ENCODE results near the gene MPZL3.

MPZL3 gene

GRCh38 chr11:118265954-118266353 lies 13.8 kb upstream of the MPZL3 start:
- Histone ChIP-seq H4K8ac (ENCODE audit: low read length) (no peak overlapping the region), H2BK12ac (ENCODE audit: low read length in 2 of 2) (no peak overlapping the region), H3K9ac (ENCODE audit: low read length) (no peak overlapping the region)

GRCh38 chr11:118264569-118265465 lies 12.7 kb upstream of the MPZL3 start:
- Histone ChIP-seq H4K8ac (ENCODE audit: low read length) (no peak overlapping the region), H3K9ac (ENCODE audit: low read length) (no peak overlapping the region), H4K91ac (ENCODE audit: low read length) (no peak overlapping the region), H3K4me2 (ENCODE audit: low read length, poor library complexity, severe bottlenecking) (no peak overlapping the region), H2AK5ac (ENCODE audit: low read length, severe bottlenecking) (no peak overlapping the region), H3K79me1 (replicated peaks; ENCODE audit: low read length, poor library complexity, severe bottlenecking) (no peaks in the 10 kb centered on the region), H3K18ac (ENCODE audit: low read depth in 1 of 2, low read length in 2 of 2) (no peak overlapping the region), H2BK12ac (ENCODE audit: low read length in 2 of 2) (no peak overlapping the region), H3K36me3 (ENCODE audit: control insufficient read depth in 1 of 2, insufficient read depth in 2 of 2, low read depth in 1 of 2, low read length in 2 of 2) (no peaks in the 10 kb centered on the region), H3K14ac (ENCODE audit: low read length in 2 of 2) (no peak overlapping the region), H3K9me3 (ENCODE audit: control insufficient read depth, low read length) (no peaks in the 10 kb centered on the region), H2BK5ac (ENCODE audit: low read depth, low read length, poor library complexity, severe bottlenecking) (no peak overlapping the region), H3K27ac (ENCODE audit: low read length, poor library complexity, severe bottlenecking) (no peak overlapping the region), H2AFZ (ENCODE audit: low read depth, low read length) (no peak overlapping the region), H2BK15ac (ENCODE audit: low read depth, poor library complexity, severe bottlenecking) (no peak overlapping the region), H3K23ac (ENCODE audit: low read length in 2 of 2) (no peak overlapping the region), H3K4ac (ENCODE audit: low read depth in 1 of 2, low read length in 2 of 2) (no peak overlapping the region), H2BK120ac (ENCODE audit: low read depth, low read length) (no peak overlapping the region), H3K4me1 (ENCODE audit: control insufficient read depth, insufficient read depth, low read depth, low read length) (peaks cover 2% of the 10 kb centered on the region), H3K4me3 (ENCODE audit: insufficient read depth in 1 of 2, low read depth in 1 of 2, low read length in 2 of 2) (peak overlapping the region in 1 of 2 experiments; percentile 64), H3K27me3 (ENCODE audit: control insufficient read depth in 1 of 2, insufficient read depth in 1 of 2, low read length in 2 of 2) (peaks cover 74 to 82% of the 10 kb centered on the region in 2 experiments)
- DNase-seq = no peak
- 36% methylated on average over 11 of the region's 13 CpGs for WGBS

More at GRCh38 chr11:118265954-118266353, 13.8 kb upstream of the MPZL3 start:
- peaks cover 2% of the 10 kb centered on the region for H3K4me1 ChIP-seq (ENCODE audit: control insufficient read depth, insufficient read depth, low read depth, low read length)
- H3K9me3 ChIP-seq (ENCODE audit: control insufficient read depth, low read length) = no peaks in the 10 kb centered on the region
- no peaks in the 10 kb centered on the region for H3K36me3 ChIP-seq (ENCODE audit: control insufficient read depth in 1 of 2, insufficient read depth in 2 of 2, low read depth in 1 of 2, low read length in 2 of 2)
- no peak overlapping the region for H3K27ac ChIP-seq (ENCODE audit: low read length, poor library complexity, severe bottlenecking)
- H3K4ac ChIP-seq (ENCODE audit: low read depth in 1 of 2, low read length in 2 of 2) = no peak overlapping the region
- no peak overlapping the region for H4K91ac ChIP-seq (ENCODE audit: low read length)
- WGBS = 40% methylated on average over 1 of the region's 1 CpG
- no peak overlapping the region for H3K23ac ChIP-seq (ENCODE audit: low read length in 2 of 2)
- H3K27me3 ChIP-seq (ENCODE audit: control insufficient read depth in 1 of 2, insufficient read depth in 1 of 2, low read length in 2 of 2) = peaks cover 70 to 72% of the 10 kb centered on the region in 2 experiments
- H3K4me2 ChIP-seq (ENCODE audit: low read length, poor library complexity, severe bottlenecking) = no peak overlapping the region
- no peak overlapping the region for H2AK5ac ChIP-seq (ENCODE audit: low read length, severe bottlenecking)
- H2BK5ac ChIP-seq (ENCODE audit: low read depth, low read length, poor library complexity, severe bottlenecking) = no peak overlapping the region
- no peak overlapping the region for H3K14ac ChIP-seq (ENCODE audit: low read length in 2 of 2)
- no peak overlapping the region for H2AFZ ChIP-seq (ENCODE audit: low read depth, low read length)
- no peak overlapping the region for H2BK15ac ChIP-seq (ENCODE audit: low read depth, poor library complexity, severe bottlenecking)
- H3K18ac ChIP-seq (ENCODE audit: low read depth in 1 of 2, low read length in 2 of 2) = no peak overlapping the region
- H2BK120ac ChIP-seq (ENCODE audit: low read depth, low read length) = no peak overlapping the region
- no peaks in the 10 kb centered on the region for H3K79me1 ChIP-seq (replicated peaks; ENCODE audit: low read length, poor library complexity, severe bottlenecking)
- no peak for DNase-seq
- no peak overlapping the region for H3K4me3 ChIP-seq (ENCODE audit: insufficient read depth in 1 of 2, low read depth in 1 of 2, low read length in 2 of 2)

GRCh38 chr11:118263695-118264568 lies 11.8 kb upstream of the MPZL3 start, which contains the start of gene MPZL2:
MPZL2 (minus strand) TSS chr11:118264297; CDS start chr11:118264153, 144 bp downstream.
- H3K9me3 ChIP-seq (ENCODE audit: control insufficient read depth, low read length) = no peaks in the 10 kb centered on the region
- no peak within 1 kb of the TSS for H2AFZ ChIP-seq (ENCODE audit: low read depth, low read length)
- no peak within 1 kb of the TSS for H3K9ac ChIP-seq (ENCODE audit: low read length)
- peak within 1 kb of the TSS in 1 of 2 experiments; percentile 64 for H3K4me3 ChIP-seq (ENCODE audit: insufficient read depth in 1 of 2, low read depth in 1 of 2, low read length in 2 of 2)
- no peak within 1 kb of the TSS for H3K4ac ChIP-seq (ENCODE audit: low read depth in 1 of 2, low read length in 2 of 2)
- no peak within 1 kb of the TSS for H3K23ac ChIP-seq (ENCODE audit: low read length in 2 of 2)
- H3K18ac ChIP-seq (ENCODE audit: low read depth in 1 of 2, low read length in 2 of 2) = no peak within 1 kb of the TSS
- 10% methylated on average over 19 of the region's 19 CpGs for WGBS
- no peak within 1 kb of the TSS for H2BK120ac ChIP-seq (ENCODE audit: low read depth, low read length)
- no peak within 1 kb of the TSS for H3K14ac ChIP-seq (ENCODE audit: low read length in 2 of 2)
- H3K27me3 ChIP-seq (ENCODE audit: control insufficient read depth in 1 of 2, insufficient read depth in 1 of 2, low read length in 2 of 2) = peaks cover 72 to 77% of the 10 kb centered on the region in 2 experiments
- H2BK15ac ChIP-seq (ENCODE audit: low read depth, poor library complexity, severe bottlenecking) = no peak within 1 kb of the TSS
- H2BK12ac ChIP-seq (ENCODE audit: low read length in 2 of 2) = no peak within 1 kb of the TSS
- no peak within 1 kb of the TSS for H2AK5ac ChIP-seq (ENCODE audit: low read length, severe bottlenecking)
- H4K8ac ChIP-seq (ENCODE audit: low read length) = no peak within 1 kb of the TSS
- no peak within 1 kb of the TSS for H2BK5ac ChIP-seq (ENCODE audit: low read depth, low read length, poor library complexity, severe bottlenecking)
- H3K27ac ChIP-seq (ENCODE audit: low read length, poor library complexity, severe bottlenecking) = no peak within 1 kb of the TSS
- peak within 1 kb of the TSS; percentile 23 for H3K4me2 ChIP-seq (ENCODE audit: low read length, poor library complexity, severe bottlenecking)
- no peaks in the 10 kb centered on the region for H3K36me3 ChIP-seq (ENCODE audit: control insufficient read depth in 1 of 2, insufficient read depth in 2 of 2, low read depth in 1 of 2, low read length in 2 of 2)
- no peak for DNase-seq
- H4K91ac ChIP-seq (ENCODE audit: low read length) = no peak within 1 kb of the TSS
- H3K4me1 ChIP-seq (ENCODE audit: control insufficient read depth, insufficient read depth, low read depth, low read length) = peaks cover 2% of the 10 kb centered on the region
- H3K79me1 ChIP-seq (replicated peaks; ENCODE audit: low read length, poor library complexity, severe bottlenecking) = no peaks in the 10 kb centered on the region

GRCh38 chr11:118263112-118263511 lies 10.9 kb upstream of the MPZL3 start:
- H3K4me2 ChIP-seq (ENCODE audit: low read length, poor library complexity, severe bottlenecking) = no peak overlapping the region
- no peak overlapping the region for H3K4me3 ChIP-seq (ENCODE audit: insufficient read depth in 1 of 2, low read depth in 1 of 2, low read length in 2 of 2)
- peaks cover 2% of the 10 kb centered on the region for H3K4me1 ChIP-seq (ENCODE audit: control insufficient read depth, insufficient read depth, low read depth, low read length)
- no peaks in the 10 kb centered on the region for H3K79me1 ChIP-seq (replicated peaks; ENCODE audit: low read length, poor library complexity, severe bottlenecking)
- no peak overlapping the region for H2BK12ac ChIP-seq (ENCODE audit: low read length in 2 of 2)
- no peak overlapping the region for H3K4ac ChIP-seq (ENCODE audit: low read depth in 1 of 2, low read length in 2 of 2)
- no peak overlapping the region for H3K9ac ChIP-seq (ENCODE audit: low read length)
- no peaks in the 10 kb centered on the region for H3K36me3 ChIP-seq (ENCODE audit: control insufficient read depth in 1 of 2, insufficient read depth in 2 of 2, low read depth in 1 of 2, low read length in 2 of 2)
- no peak overlapping the region for H3K27ac ChIP-seq (ENCODE audit: low read length, poor library complexity, severe bottlenecking)
- 62% methylated on average over 2 of the region's 4 CpGs for WGBS
- H3K23ac ChIP-seq (ENCODE audit: low read length in 2 of 2) = no peak overlapping the region
- no peak overlapping the region for H2BK5ac ChIP-seq (ENCODE audit: low read depth, low read length, poor library complexity, severe bottlenecking)
- no peak overlapping the region for H3K14ac ChIP-seq (ENCODE audit: low read length in 2 of 2)
- H4K8ac ChIP-seq (ENCODE audit: low read length) = no peak overlapping the region
- no peaks in the 10 kb centered on the region for H3K9me3 ChIP-seq (ENCODE audit: control insufficient read depth, low read length)
- no peak for DNase-seq
- no peak overlapping the region for H4K91ac ChIP-seq (ENCODE audit: low read length)
- H3K27me3 ChIP-seq (ENCODE audit: control insufficient read depth in 1 of 2, insufficient read depth in 1 of 2, low read length in 2 of 2) = peaks cover 67 to 77% of the 10 kb centered on the region in 2 experiments
- H2AFZ ChIP-seq (ENCODE audit: low read depth, low read length) = no peak overlapping the region
- H2AK5ac ChIP-seq (ENCODE audit: low read length, severe bottlenecking) = no peak overlapping the region
- no peak overlapping the region for H2BK120ac ChIP-seq (ENCODE audit: low read depth, low read length)
- H3K18ac ChIP-seq (ENCODE audit: low read depth in 1 of 2, low read length in 2 of 2) = no peak overlapping the region
- no peak overlapping the region for H2BK15ac ChIP-seq (ENCODE audit: low read depth, poor library complexity, severe bottlenecking)

All from mesenchymal stem cell (in vitro differentiated cells and primary cell).